Tongue (tissue), 2 donors: ENCODE measurements around the gene KCNJ1. TPM values are rescaled to one million over a fixed set of nuclear protein-coding genes. Genes with fewer than 3 reads are reported as not detected.

Experiments
- DNase-seq: peaks from one replicate; pipeline ENCODE4 v3.0.0-alpha.2; 2015
- total RNA-seq: library from RNA; depleted of rRNA; stranded (reverse); fragments of >200 nt; gene quantifications from one replicate; pipeline ENCODE4 v1.2.3, GENCODE V29; 2014

KCNJ1 gene
- total RNA-seq, 1 donor from 2014 or later, result not detected

GRCh38 chr11:128821556-128821955 is 45.5 kb downstream of the KCNJ1 start:
- no peak for DNase-seq

GRCh38 chr11:128819198-128819597 is 47.9 kb downstream of the KCNJ1 start:
- DNase-seq, result no peak

- peak; percentile 84 for DNase-seq
These were observed 52.0 kb downstream of the KCNJ1 start for GRCh38 chr11:128814856-128815705.

- no peak for DNase-seq
These were observed 53.4 kb downstream of the KCNJ1 start for GRCh38 chr11:128813729-128814128.

GRCh38 chr11:128810784-128811514 is 56.1 kb downstream of the KCNJ1 start:
- no peak for DNase-seq

GRCh38 chr11:128809128-128809527 is 58.0 kb downstream of the KCNJ1 start:
- DNase-seq, result no peak

GRCh38 chr11:128807909-128808308 is 59.2 kb downstream of the KCNJ1 start:
- DNase-seq, result no peak

GRCh38 chr11:128806506-128807261 is 60.4 kb downstream of the KCNJ1 start:
- DNase-seq, result no peak

- DNase-seq, result no peak
These were observed 62.6 kb downstream of the KCNJ1 start for GRCh38 chr11:128804481-128804880.

GRCh38 chr11:128803449-128804245 is 63.4 kb downstream of the KCNJ1 start:
- DNase-seq, result no peak

- DNase-seq, result no peak
These were observed 64.1 kb downstream of the KCNJ1 start for GRCh38 chr11:128803011-128803410.

GRCh38 chr11:128802358-128802981 is 64.6 kb downstream of the KCNJ1 start:
- DNase-seq, result peak; percentile 25

- no peak for DNase-seq
These were observed 66.2 kb downstream of the KCNJ1 start for GRCh38 chr11:128800871-128801417.

GRCh38 chr11:128796270-128796669 is 70.8 kb downstream of the KCNJ1 start:
- no peak for DNase-seq

- peak; percentile 81 for DNase-seq
These were observed 76.9 kb downstream of the KCNJ1 start for GRCh38 chr11:128790196-128790595.

GRCh38 chr11:128789497-128790150 is 77.5 kb downstream of the KCNJ1 start:
- no peak for DNase-seq
